NT2/D1 (cell line): ENCODE data around the gene ILK.

ENCODE experiments used
- DNase-seq: peaks from one replicate; pipeline ENCODE4 v3.0.0-alpha.2; 2011; ENCODE audit warnings: low read depth, low spot score
- H3K27me3 ChIP-seq: 2 replicates; pipeline ENCODE4 v1.6.0; 2011; ENCODE audit warnings: mild to moderate bottlenecking; ENCODE audit not compliant: insufficient read length, insufficient read depth
- H3K36me3 ChIP-seq: 2 replicates; pipeline ENCODE4 v1.6.1; 2011; ENCODE audit warnings: mild to moderate bottlenecking, low read length, mixed read lengths; ENCODE audit not compliant: insufficient read depth, insufficient read length
- H3K4me1 ChIP-seq: 2 replicates; pipeline ENCODE4 v1.5.1; 2011; ENCODE audit not compliant: insufficient read depth, insufficient read length
- H3K4me3 ChIP-seq: 2 replicates; pipeline ENCODE4 v1.5.1; 2011; ENCODE audit warnings: low read depth; ENCODE audit not compliant: insufficient read length
- H3K9ac ChIP-seq: 2 replicates; pipeline ENCODE4 v1.6.0; 2011; ENCODE audit warnings: low read depth; ENCODE audit not compliant: insufficient read length
- H3K9me3 ChIP-seq: 2 replicates; pipeline ENCODE4 v1.5.1; 2011; ENCODE audit warnings: mild to moderate bottlenecking, low read length; ENCODE audit not compliant: insufficient read depth
- SUZ12 ChIP-seq: IDR thresholded peaks from 2 replicates; pipeline ENCODE4 v1.6.1; 2011; ENCODE audit not compliant: insufficient read length, insufficient read depth; ENCODE audit errors: extremely low read depth
- YY1 ChIP-seq: IDR thresholded peaks from 2 replicates; pipeline ENCODE4 v1.6.1; 2011; ENCODE audit not compliant: insufficient read length, insufficient read depth
- ZNF274 ChIP-seq: IDR thresholded peaks from 2 replicates; pipeline ENCODE4 v1.6.1; 2011; ENCODE audit warnings: mild to moderate bottlenecking, low read depth, low read length

ILK gene

GRCh38 chr11:6568191-6568918, 35.2 kb upstream of the ILK start:
- DNase-seq = peak; percentile 63
- TF ChIP-seq YY1 = no peak
- TF ChIP-seq SUZ12 = no peak
- TF ChIP-seq ZNF274 = no peak

GRCh38 chr11:6569706-6570105, 33.9 kb upstream of the ILK start:
- DNase-seq = no peak
- Histone ChIP-seq H3K9me3 (no peaks in the 10 kb centered on the region), H3K4me1 (no peaks in the 10 kb centered on the region), H3K4me3 (no peak overlapping the region), H3K9ac (no peak overlapping the region), H3K27me3 (no peaks in the 10 kb centered on the region), H3K36me3 (peaks cover 5% of the 10 kb centered on the region)
- TF ChIP-seq SUZ12 (no peak), ZNF274 (no peak), YY1 (no peak)

More at GRCh38 chr11:6568191-6568918, 35.2 kb upstream of the ILK start:
- Histone ChIP-seq H3K4me1 (peaks cover 8% of the 10 kb centered on the region), H3K9me3 (no peaks in the 10 kb centered on the region), H3K36me3 (peaks cover 5% of the 10 kb centered on the region), H3K27me3 (no peaks in the 10 kb centered on the region), H3K9ac (no peak overlapping the region), H3K4me3 (no peak overlapping the region)

- Histone ChIP-seq H3K4me3 (no peak overlapping the region), H3K4me1 (no peaks in the 10 kb centered on the region), H3K36me3 (peaks cover 5% of the 10 kb centered on the region), H3K27me3 (no peaks in the 10 kb centered on the region), H3K9ac (no peak overlapping the region), H3K9me3 (no peaks in the 10 kb centered on the region)
- no peak for DNase-seq
- TF ChIP-seq SUZ12 = no peak
- no peak for TF ChIP-seq YY1
- no peak for TF ChIP-seq ZNF274
Measured at GRCh38 chr11:6570691-6571427, 32.7 kb upstream of the ILK start.

- no peaks in the 10 kb centered on the region for H3K9me3 ChIP-seq
- TF ChIP-seq SUZ12 (no peak), YY1 (no peak), ZNF274 (no peak)
- peaks cover 3% of the 10 kb centered on the region for H3K36me3 ChIP-seq
- no peak overlapping the region for H3K4me3 ChIP-seq
- H3K4me1 ChIP-seq = no peaks in the 10 kb centered on the region
- no peak overlapping the region for H3K9ac ChIP-seq
- DNase-seq = no peak
- H3K27me3 ChIP-seq = no peaks in the 10 kb centered on the region
Measured at GRCh38 chr11:6571434-6572008, 32.1 kb upstream of the ILK start.

GRCh38 chr11:6572215-6572614, 31.4 kb upstream of the ILK start:
- Histone ChIP-seq H3K27me3 (no peaks in the 10 kb centered on the region), H3K4me3 (no peak overlapping the region), H3K9ac (no peak overlapping the region), H3K36me3 (no peaks in the 10 kb centered on the region), H3K9me3 (no peaks in the 10 kb centered on the region), H3K4me1 (no peaks in the 10 kb centered on the region)
- no peak for DNase-seq
- TF ChIP-seq YY1 (no peak), ZNF274 (no peak), SUZ12 (no peak)

GRCh38 chr11:6574816-6575715, 28.5 kb upstream of the ILK start:
- Histone ChIP-seq H3K4me3 (no peak overlapping the region), H3K9me3 (no peaks in the 10 kb centered on the region), H3K36me3 (no peaks in the 10 kb centered on the region), H3K9ac (no peak overlapping the region), H3K27me3 (no peaks in the 10 kb centered on the region), H3K4me1 (no peaks in the 10 kb centered on the region)
- TF ChIP-seq ZNF274 = no peak
- DNase-seq = no peak
